GM13977 (cell line): ENCODE data around the gene TOMM70.
"Not testable (repeated sequence)": the region's sequence is repeated elsewhere in the genome, so short reads cannot be mapped to it uniquely, and the experiment has no call there.

Experiments used
- DNase-seq: peaks from one replicate; pipeline ENCODE4 v3.0.0; 2012; ENCODE audit warnings: low spot score
- CTCF ChIP-seq: IDR thresholded peaks from 2 replicates; pipeline ENCODE4 v1.5.1; 2012; ENCODE audit warnings: mild to moderate bottlenecking, control low read depth; ENCODE audit not compliant: insufficient read depth; ENCODE audit errors: extremely low read depth, missing control alignments
- in situ Hi-C: fragments of 300-500 bp; cut with MboI; formaldehyde crosslinking; loops from one replicate; pipeline ENCODE4 v1.12.0; 2022; ENCODE audit warnings: low sequenced_read_pairs, low pct_unique_long_range_greater_than_20kb, mixed read lengths, inconsistent platforms; ENCODE audit not compliant: unreplicated experiment

The TOMM70 gene

GRCh38 chr3:100339786-100340185 is 61.1 kb downstream of the TOMM70 start:
- no peak for TF ChIP-seq CTCF
- DNase-seq, result no peak

DNA sequence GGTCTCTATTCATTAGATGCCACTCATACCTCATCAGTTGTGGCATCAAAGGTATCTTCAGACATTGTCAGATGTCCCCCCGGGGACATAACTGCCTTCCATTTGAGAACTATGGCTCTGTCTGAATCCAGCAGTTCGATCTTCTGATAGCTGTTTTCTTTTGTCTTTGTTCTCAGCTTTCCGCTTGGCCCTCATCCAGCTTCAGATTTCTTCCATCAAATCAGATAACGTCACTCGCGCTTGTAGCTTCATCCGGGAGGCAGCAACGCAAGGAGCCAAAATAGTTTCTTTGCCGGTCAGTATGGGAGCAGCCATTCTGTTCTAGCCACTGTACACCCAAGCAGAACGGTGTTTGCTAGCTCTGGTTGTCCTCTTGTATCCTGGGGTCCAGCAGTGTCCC is 62.0 kb downstream of the TOMM70 start:
- no peak for DNase-seq
- TF ChIP-seq CTCF, result no peak
- in situ Hi-C loops, result no loop called here

More at GRCh38 chr3:100339786-100340185, 61.1 kb downstream of the TOMM70 start:
- in situ Hi-C loops, result no loop called here

DNA sequence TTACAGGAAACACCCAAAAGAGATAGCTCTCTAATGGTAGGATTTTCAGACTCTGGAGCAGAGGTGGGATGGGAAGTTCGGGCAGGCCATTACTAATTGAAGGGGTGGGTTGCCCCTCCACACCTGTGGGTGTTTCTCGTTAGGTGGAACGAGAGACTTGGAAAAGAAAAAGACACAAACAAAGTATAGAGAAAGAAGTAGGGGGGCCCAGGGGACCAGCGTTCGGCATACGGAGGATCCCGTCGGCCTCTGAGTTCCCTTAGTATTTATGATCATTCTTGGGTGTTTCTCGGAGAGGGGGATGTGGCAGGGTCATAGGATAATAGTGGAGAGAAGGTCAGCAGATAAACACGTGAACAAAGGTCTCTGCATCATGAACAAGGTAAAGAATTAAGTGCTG is 64.7 kb downstream of the TOMM70 start:
- DNase-seq, in situ Hi-C loops: not testable (repeated sequence)

DNA sequence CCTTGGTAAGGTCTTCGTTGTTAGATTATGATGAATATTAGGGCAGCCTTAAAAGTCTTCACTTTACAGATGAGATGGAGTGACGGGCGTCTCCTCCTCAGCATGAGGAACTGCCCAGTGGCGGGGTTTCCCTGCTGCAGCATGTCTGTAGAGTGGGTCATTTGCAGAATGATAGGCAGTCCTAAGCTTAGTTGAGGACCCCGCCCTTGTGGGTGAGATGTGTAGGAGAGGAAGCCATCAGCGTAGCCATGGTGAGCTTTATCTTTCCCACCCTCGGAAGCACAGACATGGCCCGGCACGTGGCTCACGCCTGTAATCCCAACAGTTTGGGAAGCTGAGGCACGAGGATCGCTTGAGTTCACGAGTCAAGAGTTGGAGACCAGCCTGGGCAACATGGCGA is 65.5 kb downstream of the TOMM70 start:
- no peak for TF ChIP-seq CTCF
- in situ Hi-C loops, result no loop called here
- DNase-seq, result peak; percentile 76

DNA sequence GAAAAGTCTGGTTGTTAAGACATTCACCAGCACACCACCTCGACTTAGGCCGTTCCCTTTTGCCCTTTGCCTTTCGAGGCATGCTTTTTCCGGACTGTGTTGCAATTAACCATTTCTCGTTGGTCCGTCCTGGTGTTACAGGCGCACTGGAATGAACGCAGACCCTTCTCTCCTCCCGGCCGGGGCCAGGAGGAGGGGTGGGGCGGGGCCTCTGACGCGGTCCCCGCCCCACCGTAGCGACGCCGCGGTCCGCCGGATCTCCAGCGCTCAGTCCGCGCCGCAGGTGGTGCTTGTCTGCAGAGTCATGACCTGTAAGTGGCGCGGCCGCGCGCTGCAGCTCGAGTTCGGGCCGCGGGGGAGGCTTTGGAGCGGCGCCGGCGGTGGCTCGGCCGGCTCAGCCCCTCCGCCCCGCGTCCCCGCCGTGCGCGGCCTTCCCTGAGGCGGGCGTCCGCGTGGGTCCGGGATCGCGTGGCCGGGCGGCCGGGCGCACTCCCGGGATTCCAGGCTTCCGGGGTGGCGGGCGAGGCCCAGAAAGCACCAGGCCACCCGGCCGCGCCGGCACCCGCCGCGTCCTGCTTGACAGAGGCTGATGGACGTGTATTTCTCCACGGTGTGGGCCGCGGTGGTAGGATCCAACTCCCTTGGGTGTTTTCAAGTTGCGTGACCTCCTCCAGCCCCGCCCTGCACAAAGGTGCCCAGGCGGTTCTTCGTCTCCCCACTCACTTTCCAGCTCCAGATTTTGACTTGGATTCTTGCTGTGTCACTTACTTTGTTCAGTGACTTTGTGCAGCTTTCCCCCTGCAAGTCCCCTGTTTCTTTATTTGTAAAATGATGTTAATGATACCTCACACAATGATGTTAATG is 66.2 kb downstream of the TOMM70 start, which contains the start of gene NIT2:
NIT2 (plus strand) TSS at position 270 of the 864 bp plus-strand sequence; CDS start at position 305, 35 bp downstream.
- peak; percentile 4 for TF ChIP-seq CTCF
- DNase-seq, result peak; percentile 95
- in situ Hi-C loops, result no loop called here

DNA sequence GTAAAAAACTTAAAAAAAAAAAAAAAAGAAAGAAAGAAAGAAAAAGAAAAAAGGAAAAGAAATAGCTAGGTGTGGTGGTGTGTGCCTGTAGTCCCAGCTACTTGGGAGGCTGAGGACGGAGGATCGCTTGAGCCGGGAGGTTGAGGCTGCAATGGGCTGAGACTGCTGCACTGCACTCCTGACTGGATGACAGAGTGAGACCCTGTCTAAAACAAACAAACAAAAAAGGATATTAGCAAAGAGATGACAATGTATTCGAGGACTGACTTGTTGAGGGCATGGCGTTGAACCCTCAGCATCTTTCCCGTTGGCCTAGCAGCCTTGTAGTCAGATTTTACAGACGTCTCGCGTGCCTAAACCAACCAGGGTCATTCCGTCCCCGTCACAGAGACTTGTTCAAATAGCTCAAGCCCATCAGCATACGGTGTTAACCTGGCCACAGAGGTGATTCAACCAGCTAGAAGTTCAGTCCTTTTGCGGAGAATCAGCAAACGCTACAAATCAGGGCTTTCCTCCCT is 66.9 kb downstream of the TOMM70 start:
- no peak for TF ChIP-seq CTCF
- no peak for DNase-seq
- in situ Hi-C loops, result no loop called here

GRCh38 chr3:100333051-100333450 is 67.8 kb downstream of the TOMM70 start:
- in situ Hi-C loops, result no loop called here

More at GRCh38 chr3:100333051-100333450, 67.8 kb downstream of the TOMM70 start:
- DNase-seq, result no peak
- no peak for TF ChIP-seq CTCF
